HG02943 (cell line): ENCODE measurements around the gene EBF3.

Experiments
- ATAC-seq: cut with Tn5 transposase; IDR thresholded peaks from one replicate; pipeline ENCODE4 v1.9.1; 2021; ENCODE audit warnings: mild to moderate bottlenecking, low read depth, moderate library complexity; ENCODE audit not compliant: unreplicated experiment

EBF3 gene

GRCh38 chr10:129880191-129880870 lies 83.7 kb downstream of the EBF3 start:
- no peak for ATAC-seq

- ATAC-seq: no peak
Measured at GRCh38 chr10:129879655-129880054, 84.4 kb downstream of the EBF3 start.

GRCh38 chr10:129878835-129879234 lies 85.2 kb downstream of the EBF3 start:
- ATAC-seq: no peak

DNA sequence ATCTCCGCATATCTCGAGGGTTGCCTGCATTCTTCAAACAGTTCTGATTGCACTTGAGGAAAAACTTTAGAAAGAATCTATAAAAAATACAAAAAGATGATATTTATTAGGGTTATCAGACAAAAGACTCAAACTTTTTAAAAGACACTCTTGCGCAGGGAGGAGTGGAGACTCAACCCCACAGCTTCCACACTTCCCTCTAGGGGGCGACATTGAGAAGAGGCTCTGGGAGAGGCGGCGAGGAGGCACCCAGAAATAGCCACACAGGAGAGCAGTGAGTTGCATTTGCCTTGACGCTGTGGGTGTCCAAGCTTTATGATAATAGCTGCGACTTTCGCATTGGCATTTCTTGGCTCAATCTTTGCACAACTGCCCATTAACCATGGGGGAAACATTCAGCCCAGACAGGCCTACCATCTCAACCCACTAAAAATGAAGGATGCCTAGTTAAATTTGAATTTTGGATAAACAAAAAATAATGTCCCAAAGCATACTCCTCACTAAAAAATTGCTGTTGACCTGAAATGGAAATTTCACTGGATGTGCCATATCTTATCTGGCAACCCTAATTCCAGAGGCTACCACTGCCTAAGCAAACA lies 86.2 kb downstream of the EBF3 start:
- ATAC-seq: no peak

GRCh38 chr10:129876838-129877237 lies 87.2 kb downstream of the EBF3 start:
- ATAC-seq: no peak

DNA sequence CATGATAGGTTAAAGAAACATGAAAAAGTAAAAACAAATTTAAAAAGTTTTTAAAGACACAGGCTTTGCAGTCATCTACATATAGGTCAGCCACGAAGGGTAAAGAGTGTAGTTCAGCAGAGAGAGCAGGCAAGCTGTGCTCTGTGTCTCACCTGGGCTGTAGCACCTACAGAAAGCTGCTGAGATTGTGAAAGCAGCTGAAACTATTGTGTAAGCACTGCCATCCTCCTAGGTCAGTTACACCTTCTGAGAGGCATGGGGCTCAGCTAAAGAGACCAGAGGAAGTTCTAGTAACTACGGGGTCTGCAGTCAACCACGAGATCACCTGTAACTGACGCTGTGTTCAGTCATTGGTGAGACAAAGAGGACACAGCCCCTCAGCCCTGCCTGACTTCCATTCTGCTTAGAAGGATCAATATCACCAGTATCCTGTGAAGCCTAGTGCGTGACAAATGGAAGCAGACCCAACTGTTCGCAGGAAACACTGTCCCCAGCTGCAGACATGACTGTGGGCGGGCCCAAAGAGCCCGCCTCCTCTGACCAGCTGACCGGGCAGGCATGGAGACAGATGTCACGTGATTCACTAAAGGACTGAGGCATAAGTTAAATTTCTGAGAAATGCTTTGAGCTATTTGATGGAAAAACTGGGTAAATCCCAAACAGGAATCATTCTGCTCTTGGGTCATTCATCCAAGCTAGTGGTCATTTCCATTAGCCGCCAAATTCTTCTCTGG lies 87.9 kb downstream of the EBF3 start:
- ATAC-seq: no peak

GRCh38 chr10:129873351-129873750 lies 90.7 kb downstream of the EBF3 start:
- ATAC-seq: no peak

- no peak for ATAC-seq
Measured at GRCh38 chr10:129871966-129872365, 92.1 kb downstream of the EBF3 start.

DNA sequence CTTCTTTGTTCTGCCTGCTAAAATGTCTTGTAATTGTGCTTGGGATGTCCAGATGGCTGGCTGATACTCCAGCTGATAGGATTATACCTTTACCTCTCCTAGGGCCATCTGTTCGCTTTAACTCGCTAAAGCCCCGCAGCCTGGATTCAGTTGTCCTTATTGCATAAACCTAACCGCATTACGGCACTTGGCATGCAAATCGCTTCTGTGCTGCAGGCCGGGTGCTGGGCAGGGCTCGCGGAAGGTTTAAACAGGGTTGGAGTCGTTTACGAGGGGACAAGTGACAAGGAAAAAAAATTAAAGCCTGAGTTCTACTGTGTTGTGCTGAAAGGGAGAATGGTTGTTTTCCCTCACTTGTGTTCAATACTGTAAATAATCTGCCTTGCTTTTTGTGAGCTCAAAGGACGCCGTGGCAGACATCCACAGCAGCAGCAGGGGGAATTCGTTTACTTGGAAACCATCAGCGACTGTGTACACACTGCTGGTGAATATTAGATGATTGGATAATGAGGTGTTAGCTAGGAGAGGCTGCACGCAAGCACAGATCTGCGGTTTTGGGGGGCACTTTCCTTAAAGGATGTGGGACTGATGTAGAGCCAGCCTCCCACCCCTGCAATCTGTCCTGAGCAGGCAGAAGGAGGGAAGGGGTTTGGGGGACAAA lies 93.0 kb downstream of the EBF3 start:
- ATAC-seq: no peak

- ATAC-seq: no peak
Measured at GRCh38 chr10:129870474-129870757, 93.7 kb downstream of the EBF3 start.

GRCh38 chr10:129869596-129870473 lies 94.2 kb downstream of the EBF3 start:
- no peak for ATAC-seq

DNA sequence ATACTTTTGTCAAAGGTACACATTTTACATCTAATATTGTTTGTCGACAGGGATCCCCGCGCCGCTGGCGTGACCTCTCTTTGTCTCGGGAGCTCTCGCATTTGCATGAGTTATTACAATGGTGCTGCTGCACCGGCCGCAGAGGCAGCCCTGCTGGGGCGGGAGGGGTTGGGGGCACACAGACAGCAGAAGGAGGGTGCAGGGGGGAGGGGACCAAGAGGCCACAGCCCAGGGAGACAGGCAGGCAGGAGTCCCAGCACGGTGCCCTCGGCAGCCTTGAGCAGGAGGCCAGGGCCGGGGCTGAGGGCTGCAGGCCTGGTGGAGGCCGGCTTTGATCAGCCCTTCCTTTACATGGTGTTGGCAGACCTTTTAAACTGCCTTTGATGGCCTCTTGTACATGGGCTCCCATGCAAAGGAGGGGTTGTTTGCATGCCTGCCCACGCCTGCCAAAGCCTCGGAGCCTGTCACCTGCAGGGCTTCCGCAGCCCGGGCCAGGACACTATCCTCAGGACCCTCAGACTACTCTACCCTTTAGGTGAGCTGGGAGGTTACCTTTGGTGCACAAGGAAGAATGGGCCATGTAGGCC lies 95.5 kb downstream of the EBF3 start:
- ATAC-seq: no peak

DNA sequence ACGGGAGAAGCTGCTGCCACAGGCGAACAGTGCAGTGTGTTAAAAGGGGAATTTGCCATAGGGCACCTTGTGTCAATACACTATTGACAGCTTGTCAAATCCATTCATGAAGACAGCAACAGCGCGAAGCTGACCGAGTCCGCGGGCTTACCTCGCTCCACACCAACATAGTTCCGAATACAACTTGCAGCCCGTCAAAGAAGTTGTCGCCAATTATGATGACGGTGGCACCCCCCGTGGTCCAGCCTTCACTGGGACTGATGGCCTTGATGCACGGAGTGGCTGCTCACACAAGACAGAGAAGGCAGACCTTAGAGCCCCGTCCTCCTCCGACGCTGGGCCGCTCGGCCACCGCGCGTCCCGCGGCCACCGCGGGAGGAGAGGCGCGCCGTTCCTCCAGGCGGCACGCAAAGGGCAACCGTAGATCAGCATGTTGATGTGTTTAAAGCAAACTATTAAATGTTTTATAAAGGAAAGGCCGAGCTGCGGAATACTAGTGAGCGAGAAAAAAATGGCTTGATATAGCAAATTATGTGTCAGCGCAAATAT lies 96.4 kb downstream of the EBF3 start:
- ATAC-seq: no peak

- no peak for ATAC-seq
Measured at GRCh38 chr10:129866894-129867293, 97.2 kb downstream of the EBF3 start.

DNA sequence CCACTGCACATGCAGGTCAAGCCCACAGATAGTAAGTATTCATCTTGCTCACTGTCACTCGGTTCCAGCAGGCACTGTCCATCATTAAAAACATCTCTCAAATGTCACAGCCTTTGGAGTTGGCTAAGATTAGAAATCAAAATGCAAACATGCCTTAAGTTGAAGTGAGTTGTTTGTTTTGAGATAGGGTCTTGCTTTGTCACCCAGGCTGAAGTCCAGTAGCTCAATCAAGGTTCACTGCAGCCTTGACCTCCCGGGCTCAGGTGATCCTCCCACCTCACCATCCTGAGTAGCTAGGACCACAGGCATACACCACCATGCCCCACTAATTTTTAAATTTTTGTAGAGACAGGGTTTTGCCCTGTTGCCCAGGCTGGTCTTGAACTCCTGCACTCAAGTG lies 98.1 kb downstream of the EBF3 start:
- ATAC-seq: no peak

GRCh38 chr10:129865413-129865812 lies 98.7 kb downstream of the EBF3 start:
- ATAC-seq: no peak

DNA sequence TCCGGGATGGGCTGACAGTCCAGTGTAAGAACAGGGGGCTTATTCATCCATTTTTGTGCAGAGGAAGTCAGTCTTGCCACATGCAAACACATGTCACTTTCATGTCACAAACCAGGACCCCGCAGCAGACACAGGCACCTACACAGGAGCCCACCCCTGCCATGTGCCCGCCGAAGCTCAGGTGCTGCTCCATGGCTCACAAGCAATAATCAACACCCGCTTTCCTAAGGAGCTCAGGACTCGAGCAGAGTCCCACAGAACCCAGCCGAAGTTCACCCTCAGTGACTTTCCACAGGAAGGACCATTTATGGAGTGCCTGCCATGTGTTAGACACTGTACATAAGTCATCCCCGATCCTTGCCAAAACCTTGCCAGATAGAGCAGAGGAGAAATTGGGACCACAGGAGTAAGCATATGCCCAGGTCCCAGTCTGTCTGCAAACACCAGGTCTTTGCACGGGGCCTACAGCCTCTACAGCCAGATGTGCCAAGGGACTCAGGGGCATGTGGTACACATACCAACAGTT lies 99.4 kb downstream of the EBF3 start:
- ATAC-seq: no peak

DNA sequence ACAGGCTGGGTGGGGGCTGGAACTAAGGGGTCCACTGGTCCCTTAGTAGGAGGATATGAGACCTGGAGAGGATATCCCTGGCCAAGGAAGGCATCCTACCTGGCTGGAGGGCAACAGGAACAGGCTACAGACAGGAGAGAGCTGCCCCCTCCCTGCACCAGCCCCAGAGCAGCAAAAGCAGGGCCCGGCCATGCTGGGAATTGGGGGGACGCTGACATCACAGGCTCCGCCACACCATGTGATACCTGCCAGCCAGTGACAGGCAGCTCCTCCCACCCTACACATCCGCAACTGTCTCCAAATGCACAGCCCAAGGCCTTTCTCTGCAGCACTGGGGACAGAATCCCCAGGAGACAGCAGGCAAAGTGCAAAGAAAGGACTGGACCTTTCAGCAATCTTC lies 100.0 kb downstream of the EBF3 start:
- no peak for ATAC-seq

- ATAC-seq: no peak
Measured at GRCh38 chr10:129863201-129863663, 100.8 kb downstream of the EBF3 start.
